ENCODE results near the gene CLOCK.
A peak's percentile ranks its signal among the peaks of the same experiment; 100 is the strongest.

Gene CLOCK

GRCh38 chr4:55540271-55540670, 6.4 kb downstream of the CLOCK start:
- DNase-seq (ENCODE audit: low read depth): no peak

GRCh38 chr4:55539658-55540057, 7.1 kb downstream of the CLOCK start:
- DNase-seq (ENCODE audit: low read depth): peak; percentile 3

GRCh38 chr4:55538531-55538930, 8.2 kb downstream of the CLOCK start:
- DNase-seq (ENCODE audit: low read depth): no peak

GRCh38 chr4:55534306-55534705, 12.4 kb downstream of the CLOCK start:
- DNase-seq (ENCODE audit: low read depth): no peak

GRCh38 chr4:55530691-55531090, 16.0 kb downstream of the CLOCK start:
- DNase-seq (ENCODE audit: low read depth): no peak

- DNase-seq (ENCODE audit: low read depth): no peak
These were observed 16.5 kb downstream of the CLOCK start for GRCh38 chr4:55530167-55530566.

GRCh38 chr4:55528491-55528890, 18.2 kb downstream of the CLOCK start:
- no peak for DNase-seq (ENCODE audit: low read depth)

- DNase-seq (ENCODE audit: low read depth): peak; percentile 46
These were observed 21.7 kb downstream of the CLOCK start for GRCh38 chr4:55524844-55525571.

- no peak for DNase-seq (ENCODE audit: low read depth)
These were observed 28.3 kb downstream of the CLOCK start for GRCh38 chr4:55518442-55518841.

- DNase-seq (ENCODE audit: low read depth): no peak
These were observed 29.0 kb downstream of the CLOCK start for GRCh38 chr4:55517526-55518229.

GRCh38 chr4:55512922-55513571, 33.7 kb downstream of the CLOCK start:
- DNase-seq (ENCODE audit: low read depth): peak; percentile 37

- no peak for DNase-seq (ENCODE audit: low read depth)
These were observed 34.6 kb downstream of the CLOCK start for GRCh38 chr4:55512077-55512476.

GRCh38 chr4:55510685-55511084, 36.0 kb downstream of the CLOCK start:
- DNase-seq (ENCODE audit: low read depth): no peak

- no peak for DNase-seq (ENCODE audit: low read depth)
These were observed 37.4 kb downstream of the CLOCK start for GRCh38 chr4:55509266-55509665.

GRCh38 chr4:55507612-55508011, 39.1 kb downstream of the CLOCK start:
- no peak for DNase-seq (ENCODE audit: low read depth)

GRCh38 chr4:55503169-55503568, 43.5 kb downstream of the CLOCK start:
- peak; percentile 89 for DNase-seq (ENCODE audit: low read depth)

- DNase-seq (ENCODE audit: low read depth): no peak
These were observed 46.6 kb downstream of the CLOCK start for GRCh38 chr4:55500072-55500471.

GRCh38 chr4:55499495-55499894, 47.2 kb downstream of the CLOCK start:
- DNase-seq (ENCODE audit: low read depth): no peak

- DNase-seq (ENCODE audit: low read depth): no peak
These were observed 48.7 kb downstream of the CLOCK start for GRCh38 chr4:55498051-55498450.

GRCh38 chr4:55491486-55491885, 55.2 kb downstream of the CLOCK start:
- DNase-seq (ENCODE audit: low read depth): peak; percentile 66

- DNase-seq (ENCODE audit: low read depth): no peak
These were observed 58.0 kb downstream of the CLOCK start for GRCh38 chr4:55488716-55489115.

GRCh38 chr4:55485821-55486220, 60.9 kb downstream of the CLOCK start:
- DNase-seq (ENCODE audit: low read depth): no peak

- no peak for DNase-seq (ENCODE audit: low read depth)
These were observed 63.4 kb downstream of the CLOCK start for GRCh38 chr4:55483315-55483714.
